Prostate gland (tissue), 2 donors: ENCODE data around the gene CAPN5. TPM values are rescaled to one million over a fixed set of nuclear protein-coding genes. Genes with fewer than 3 reads are reported as not detected.

Source experiments
- DNase-seq: peaks from one replicate; pipeline ENCODE4 v3.0.0-alpha.2; 2019; ENCODE audit warnings: low spot score
- H3K27ac ChIP-seq, 2 donors: fragments of 200-600 bp; sonication (generic); 2 replicates each; pipeline ENCODE4 v1.5.1; 2017 to 2019
- H3K27me3 ChIP-seq: fragments of 200-600 bp; sonication (generic); replicated peaks from 2 replicates; pipeline ENCODE4 v1.5.1; 2019; ENCODE audit not compliant: insufficient read depth
- H3K36me3 ChIP-seq, 2 donors: fragments of 200-600 bp; sonication (generic); 1 replicate in 1 of 2; 2 replicates in 1 of 2; pipeline versions ENCODE4 v1.5.1 to v1.8.1; 2017 to 2019
- H3K4me1 ChIP-seq: fragments of 200-600 bp; sonication (generic); replicated peaks from 2 replicates; pipeline ENCODE4 v1.5.1; 2019
- H3K4me3 ChIP-seq, 2 donors: fragments of 200-600 bp; sonication (generic); 2 replicates each; pipeline ENCODE4 v1.5.1; 2017 to 2019
- H3K9me3 ChIP-seq: fragments of 200-600 bp; sonication (generic); 2 replicates; pipeline ENCODE4 v1.5.1; 2017
- CTCF ChIP-seq, 4 experiments: fragments of 200-600 bp in 2 of 4; fragments of 450-650 bp in 2 of 4; sonication (generic) in 2 of 4; IDR thresholded peaks; 1 replicate in 3 of 4; 2 replicates in 1 of 4; pipeline ENCODE4 v1.5.1; 2016 to 2019; ENCODE audit warnings: antibody characterized with exemption in 4 of 4, mild to moderate bottlenecking in 2 of 4, moderate library complexity in 2 of 4
- POLR2A ChIP-seq: fragments of 450-650 bp; IDR thresholded peaks from one replicate; pipeline ENCODE4 v1.6.1; 2016; ENCODE audit warnings: antibody characterized with exemption, mild to moderate bottlenecking
- POLR2AphosphoS5 ChIP-seq: sonication (generic); formaldehyde crosslinking; IDR thresholded peaks from one replicate; pipeline ENCODE4 v1.6.1; 2017; ENCODE audit warnings: antibody characterized with exemption
- WGBS: methylation state at CpG from one replicate; pipeline ENCODE4 v1.1.5; 2018; 5-methylcytosine and 5-hydroxymethylcytosine counted together
- intact Hi-C: fragments of 100-400 bp; cut with DNase I; formaldehyde crosslinking; loops from one replicate; pipeline ENCODE4 v1.14.2; 2022
- total RNA-seq, 2 donors: library from RNA; depleted of rRNA; stranded (reverse); fragments of >200 nt; gene quantifications; one replicate each; pipeline ENCODE4 v1.1.0, GENCODE V29; 2016

Gene CAPN5
- total RNA-seq, 2 donors from 2014 or later: 28.6 to 83.5 TPM

GRCh38 chr11:77152846-77153245 lies 86.1 kb downstream of the CAPN5 start:
- H3K27me3 ChIP-seq: no peaks in the 10 kb centered on the region
- TF ChIP-seq POLR2A (no peak), CTCF (IDR thresholded peaks at IDR 0.05) (no peak), POLR2AphosphoS5 (no peak)
- no peaks in the 10 kb centered on the region for H3K9me3 ChIP-seq
- no peak for DNase-seq
- H3K36me3 ChIP-seq: no peaks in the 10 kb centered on the region
- no peak overlapping the region for H3K27ac ChIP-seq
- H3K4me1 ChIP-seq: no peaks in the 10 kb centered on the region
- H3K4me3 ChIP-seq: no peak overlapping the region
- intact Hi-C loops: no loop called here
- WGBS: 85% methylated on average over 6 of the region's 6 CpGs

DNA sequence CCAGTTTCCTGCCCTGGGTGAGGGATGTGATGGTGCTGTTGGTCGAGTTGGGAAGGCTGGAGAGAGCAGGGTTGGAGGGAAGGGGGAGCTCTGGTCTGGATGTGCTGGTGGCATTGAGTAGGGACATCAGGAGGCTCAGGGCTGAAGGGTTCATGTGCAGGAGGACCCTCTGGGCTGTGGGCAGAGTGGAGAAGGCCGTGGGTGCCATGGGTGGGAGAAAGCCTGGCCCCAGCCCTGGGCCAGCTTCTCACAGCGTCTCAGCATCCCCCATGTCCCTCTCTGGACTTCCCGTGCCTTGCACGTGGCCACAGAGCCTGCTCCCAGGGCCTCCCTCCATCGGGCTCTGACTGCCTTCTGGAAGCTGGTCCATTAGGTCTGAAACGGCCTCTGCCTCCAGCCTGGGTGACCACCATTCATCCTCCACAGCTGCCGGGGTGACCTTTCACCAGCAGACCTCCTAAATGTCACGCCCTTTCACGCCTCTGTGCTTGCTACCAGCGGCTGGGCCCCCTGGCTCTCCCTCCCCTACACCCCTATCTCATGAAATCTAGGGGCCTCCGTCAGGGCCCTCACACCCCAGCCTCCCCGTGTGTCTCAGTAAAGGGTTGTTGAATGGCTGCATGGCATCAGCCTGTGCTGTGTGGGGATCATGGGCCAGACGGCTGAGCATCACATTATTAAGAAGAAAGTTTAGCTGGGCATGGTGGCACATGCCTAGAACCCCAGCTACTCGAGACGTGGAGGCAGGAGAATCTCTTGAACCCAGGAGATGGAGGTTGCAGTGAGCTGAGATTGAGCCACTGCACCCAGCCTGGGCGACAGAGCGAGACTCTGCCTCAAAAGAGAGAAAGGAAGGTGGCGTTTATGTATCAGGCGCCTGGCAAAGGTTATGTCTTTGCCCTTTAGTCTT lies 86.8 kb downstream of the CAPN5 start:
- 89% methylated on average over 20 of the region's 20 CpGs for WGBS
- TF ChIP-seq POLR2AphosphoS5 (no peak), POLR2A (no peak), CTCF (IDR thresholded peaks at IDR 0.05) (no peak)
- Histone ChIP-seq H3K4me1 (no peaks in the 10 kb centered on the region), H3K4me3 (no peak overlapping the region), H3K27ac (no peak overlapping the region), H3K36me3 (no peaks in the 10 kb centered on the region), H3K27me3 (no peaks in the 10 kb centered on the region), H3K9me3 (no peaks in the 10 kb centered on the region)
- intact Hi-C loops: no loop called here
- DNase-seq: no peak

GRCh38 chr11:77154381-77155081 lies 87.8 kb downstream of the CAPN5 start:
- H3K4me3 ChIP-seq: no peak overlapping the region
- H3K9me3 ChIP-seq: no peaks in the 10 kb centered on the region
- TF ChIP-seq POLR2A: no peak
- no peak overlapping the region for H3K27ac ChIP-seq
- DNase-seq: no peak
- intact Hi-C loops: no loop called here
- no peaks in the 10 kb centered on the region for H3K4me1 ChIP-seq
- H3K36me3 ChIP-seq: no peaks in the 10 kb centered on the region
- no peaks in the 10 kb centered on the region for H3K27me3 ChIP-seq
- WGBS: 56% methylated on average over 10 of the region's 10 CpGs

GRCh38 chr11:77155082-77155475 lies 88.3 kb downstream of the CAPN5 start:
- Histone ChIP-seq H3K27ac (no peak overlapping the region), H3K4me1 (no peaks in the 10 kb centered on the region), H3K4me3 (no peak overlapping the region), H3K36me3 (no peaks in the 10 kb centered on the region), H3K9me3 (no peaks in the 10 kb centered on the region), H3K27me3 (no peaks in the 10 kb centered on the region)
- no peak for DNase-seq
- 89% methylated on average over 4 of the region's 4 CpGs for WGBS
- TF ChIP-seq POLR2AphosphoS5 (no peak), CTCF (IDR thresholded peaks at IDR 0.05) (no peak), POLR2A (no peak)
- intact Hi-C loops: no loop called here

- no peaks in the 10 kb centered on the region for H3K9me3 ChIP-seq
- no peak for DNase-seq
- intact Hi-C loops: no loop called here
- no peak overlapping the region for H3K27ac ChIP-seq
- no peaks in the 10 kb centered on the region for H3K36me3 ChIP-seq
- 92% methylated on average over 13 of the region's 13 CpGs for WGBS
- no peaks in the 10 kb centered on the region for H3K4me1 ChIP-seq
- no peak overlapping the region for H3K4me3 ChIP-seq
- TF ChIP-seq POLR2AphosphoS5 (no peak), POLR2A (no peak), CTCF (IDR thresholded peaks at IDR 0.05) (no peak)
- H3K27me3 ChIP-seq: no peaks in the 10 kb centered on the region
These were observed 88.9 kb downstream of the CAPN5 start for GRCh38 chr11:77155556-77156130.
